NCI-H2107 treated with DMSO at 0.1 percent for 48 hours (cell line): ENCODE measurements around the gene GMEB1.
"Not testable (repeated sequence)": the region's sequence is repeated elsewhere in the genome, so short reads cannot be mapped to it uniquely, and the experiment has no call there.

ENCODE experiments used
- DNase-seq: peaks from one replicate; lab custom pipeline; 2025; ENCODE audit not compliant: unreplicated experiment; lab: John Stamatoyannopoulos, UW

The GMEB1 gene

DNA sequence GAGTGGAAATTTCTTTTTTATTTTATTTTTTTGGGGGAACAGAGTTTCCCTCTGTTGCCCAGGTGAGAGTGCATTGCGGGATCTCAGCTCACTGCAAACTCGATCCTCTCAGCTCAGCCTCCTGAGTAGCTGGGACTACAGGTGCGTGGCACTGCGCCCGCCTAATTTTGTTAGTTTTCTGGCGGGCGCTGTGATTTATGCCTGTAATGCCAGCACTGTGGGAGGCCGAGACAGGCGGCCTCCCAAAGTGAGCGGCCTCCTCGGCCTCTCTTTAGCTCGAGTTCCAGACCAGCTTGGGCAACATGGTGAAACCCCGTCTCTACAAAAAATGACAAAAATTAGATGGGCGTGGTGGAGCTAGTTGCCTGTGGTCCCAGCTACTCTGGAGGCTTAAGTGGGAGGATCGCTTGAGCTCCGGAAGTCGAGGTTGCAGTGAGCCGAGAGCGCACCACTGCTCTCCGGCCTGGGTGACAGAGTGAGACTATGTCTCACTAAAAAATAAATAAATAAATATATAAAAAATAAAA is 2.7 kb downstream of the GMEB1 start:
- DNase-seq = no peak

- DNase-seq = not testable (repeated sequence)
Measured at GRCh38 chr1:28672971-28673370, 4.4 kb downstream of the GMEB1 start.

- no peak for DNase-seq
Measured at GRCh38 chr1:28675924-28676257, 7.3 kb downstream of the GMEB1 start.

- DNase-seq = no peak
Measured at GRCh38 chr1:28680151-28680550, 11.6 kb downstream of the GMEB1 start.

DNA sequence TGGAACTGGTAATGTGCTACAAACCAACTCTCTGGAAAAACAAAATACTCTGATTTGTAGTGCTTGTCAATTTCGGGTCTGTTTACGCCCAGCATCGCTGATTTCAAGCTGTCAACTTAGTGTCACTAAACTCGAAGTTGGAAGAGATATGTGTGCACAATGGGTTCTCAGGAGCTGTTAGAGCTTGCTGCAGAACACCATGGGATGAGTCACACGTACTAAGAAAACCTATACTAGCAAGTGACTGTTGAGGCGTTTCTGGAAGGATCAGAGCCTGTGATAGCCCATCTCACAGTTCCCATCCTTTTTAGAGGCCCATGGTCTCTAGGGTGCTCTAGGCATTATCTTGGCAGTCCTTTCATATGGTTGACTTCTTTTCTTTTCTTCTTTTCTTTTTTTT is 14.3 kb downstream of the GMEB1 start:
- no peak for DNase-seq

GRCh38 chr1:28684937-28685336 is 16.4 kb downstream of the GMEB1 start:
- no peak for DNase-seq

- DNase-seq = not testable (repeated sequence)
Measured at GRCh38 chr1:28691627-28692026, 23.0 kb downstream of the GMEB1 start.

DNA sequence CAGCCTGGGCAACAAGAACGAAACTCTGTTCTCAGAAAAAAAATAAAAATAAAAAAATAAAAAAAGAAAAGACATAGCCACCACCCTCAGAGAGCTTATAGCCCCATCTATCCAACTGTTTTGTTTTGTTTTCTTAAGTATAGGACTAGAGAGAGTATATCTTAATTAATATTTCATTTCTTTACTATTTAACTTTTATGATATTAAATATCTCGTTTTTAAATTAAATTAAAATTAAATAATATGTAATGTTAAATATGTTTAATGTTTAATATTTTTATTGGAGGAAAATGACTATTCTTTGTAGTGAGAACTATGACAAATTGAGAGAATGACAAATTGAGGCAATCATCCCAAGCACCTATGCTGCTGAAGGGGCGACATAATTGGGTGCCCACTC is 35.0 kb downstream of the GMEB1 start:
- no peak for DNase-seq

DNA sequence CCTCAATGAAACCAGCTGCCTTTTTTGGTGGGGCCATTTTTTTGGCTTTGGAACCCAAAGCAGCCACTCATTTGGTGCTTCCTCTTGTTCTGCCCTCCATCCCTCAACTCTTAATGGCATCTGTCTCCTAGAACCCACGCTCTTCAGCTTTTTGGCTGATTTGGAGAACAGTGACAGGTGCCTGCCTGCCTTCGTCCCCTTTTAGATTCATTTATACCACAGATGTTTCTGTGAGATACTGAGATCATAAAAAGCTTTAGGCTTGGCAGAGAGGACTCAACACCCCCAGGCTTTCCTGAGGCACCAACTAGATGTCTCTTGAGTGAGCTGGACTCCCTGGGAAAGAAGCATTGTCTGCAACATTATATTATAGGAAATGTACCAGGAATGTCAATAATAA is 47.8 kb downstream of the GMEB1 start:
- DNase-seq = no peak

DNA sequence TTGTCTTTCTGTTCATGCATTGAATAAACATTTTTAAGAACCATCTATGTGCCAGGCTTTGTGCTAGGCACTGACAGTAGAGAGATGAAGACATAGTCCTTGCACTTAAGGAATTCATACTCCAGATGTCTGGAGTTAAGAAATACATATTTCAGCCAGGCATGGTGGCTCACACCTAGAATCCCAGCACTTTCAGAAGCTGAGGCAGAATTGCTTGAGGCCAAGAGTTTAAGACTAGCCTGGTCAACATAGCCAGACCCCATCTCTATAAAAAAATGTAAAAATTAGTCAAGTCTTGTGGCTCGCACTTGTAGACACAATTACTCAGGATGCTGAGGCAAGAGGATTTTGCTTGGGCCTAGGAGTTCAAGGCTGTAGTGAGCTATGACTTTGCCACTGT is 49.6 kb downstream of the GMEB1 start:
- DNase-seq = no peak

DNA sequence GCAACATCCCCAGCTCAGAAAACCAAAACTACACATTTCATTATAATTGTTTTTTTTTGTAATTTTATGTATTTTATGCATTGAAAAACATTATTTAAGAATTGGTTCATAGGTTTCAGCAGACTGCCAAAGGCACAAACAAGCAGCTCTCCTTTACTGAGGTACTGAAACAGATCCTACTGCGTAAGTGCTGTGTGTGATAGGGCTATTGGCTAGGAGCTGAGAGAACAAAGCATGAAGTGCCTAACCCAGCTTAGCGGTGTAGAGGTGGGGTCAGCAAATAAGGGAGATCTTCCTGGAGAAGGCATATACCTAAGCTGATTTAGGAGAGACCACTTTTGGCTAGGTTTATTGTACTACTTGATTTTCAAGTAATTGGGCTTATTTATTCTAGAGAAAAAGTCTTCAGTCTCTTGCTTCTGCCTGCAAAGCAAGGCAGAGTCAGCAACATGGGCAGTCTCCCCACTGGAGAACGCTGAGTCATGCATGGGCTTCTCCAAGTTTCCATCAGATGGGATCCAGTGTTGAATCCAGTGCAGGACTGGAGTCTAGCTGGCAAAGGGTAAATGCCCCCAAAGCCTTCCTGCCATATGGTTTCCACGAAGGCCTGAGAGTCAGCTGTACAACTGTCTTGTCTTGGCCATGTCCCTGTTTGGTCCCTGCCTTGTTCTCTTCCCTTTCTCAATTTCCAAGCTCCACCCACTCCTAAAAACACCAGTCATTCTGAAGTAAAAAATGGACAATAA is 50.2 kb downstream of the GMEB1 start:
- DNase-seq = no peak

DNA sequence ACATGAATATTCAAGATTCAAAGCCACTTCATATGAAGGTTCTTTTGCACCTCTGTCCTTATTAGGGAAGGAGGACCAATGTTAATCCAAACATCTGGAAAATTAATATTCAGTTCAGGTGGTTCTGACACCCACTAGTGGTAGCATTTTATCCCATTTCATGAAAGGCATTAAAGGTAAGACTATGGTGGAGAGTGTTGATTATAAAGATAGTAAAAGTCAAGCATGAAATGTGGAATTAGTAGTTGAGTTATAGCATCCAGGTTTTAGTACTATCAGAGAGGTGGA is 50.7 kb downstream of the GMEB1 start:
- DNase-seq = no peak

GRCh38 chr1:28720376-28720775 is 51.8 kb downstream of the GMEB1 start:
- no peak for DNase-seq

DNA sequence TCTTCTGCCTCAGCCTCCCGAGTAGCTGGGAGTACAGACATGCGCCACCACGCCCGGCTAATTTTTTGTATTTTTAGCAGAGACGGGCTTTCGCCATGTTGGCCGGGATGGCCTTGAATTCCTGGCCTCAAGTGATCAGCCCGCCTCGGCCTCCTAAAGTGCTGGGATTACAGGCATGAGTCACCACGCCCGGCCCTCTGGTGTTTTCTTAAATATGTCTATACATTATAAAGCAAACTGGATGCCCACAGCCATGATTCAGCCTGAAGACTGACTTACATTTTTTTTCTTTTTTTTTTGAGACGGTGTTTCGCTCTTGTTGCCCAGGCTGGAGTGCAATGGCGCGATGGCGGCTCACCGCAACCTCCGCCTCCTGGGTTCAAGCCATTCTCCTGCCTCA is 53.3 kb downstream of the GMEB1 start:
- not testable (repeated sequence) for DNase-seq

- not testable (repeated sequence) for DNase-seq
Measured at GRCh38 chr1:28725365-28725764, 56.8 kb downstream of the GMEB1 start.

DNA sequence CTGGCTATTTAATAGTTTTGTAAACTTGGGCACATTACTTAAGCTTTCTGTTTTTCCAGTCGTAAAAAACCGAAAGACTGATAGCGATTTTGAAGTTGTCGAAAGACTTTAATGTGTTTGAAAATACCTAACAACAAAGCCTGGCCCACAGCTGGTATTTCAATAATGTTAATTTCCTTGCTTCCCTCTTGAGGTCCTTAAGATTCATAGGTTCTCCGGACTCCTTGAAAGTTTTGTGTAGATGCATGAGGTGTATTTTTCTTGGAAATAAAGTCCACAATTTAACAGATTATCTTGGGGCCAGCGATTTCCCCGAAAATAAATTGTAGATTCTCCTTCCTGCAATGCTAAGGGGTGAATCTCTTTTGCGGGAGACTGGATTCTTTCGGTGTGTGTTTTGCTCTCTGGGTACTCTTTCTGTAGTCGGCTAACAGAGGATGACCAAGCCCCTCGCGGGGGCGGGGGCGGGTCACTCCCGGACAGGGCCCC is 67.4 kb downstream of the GMEB1 start:
- no peak for DNase-seq

DNA sequence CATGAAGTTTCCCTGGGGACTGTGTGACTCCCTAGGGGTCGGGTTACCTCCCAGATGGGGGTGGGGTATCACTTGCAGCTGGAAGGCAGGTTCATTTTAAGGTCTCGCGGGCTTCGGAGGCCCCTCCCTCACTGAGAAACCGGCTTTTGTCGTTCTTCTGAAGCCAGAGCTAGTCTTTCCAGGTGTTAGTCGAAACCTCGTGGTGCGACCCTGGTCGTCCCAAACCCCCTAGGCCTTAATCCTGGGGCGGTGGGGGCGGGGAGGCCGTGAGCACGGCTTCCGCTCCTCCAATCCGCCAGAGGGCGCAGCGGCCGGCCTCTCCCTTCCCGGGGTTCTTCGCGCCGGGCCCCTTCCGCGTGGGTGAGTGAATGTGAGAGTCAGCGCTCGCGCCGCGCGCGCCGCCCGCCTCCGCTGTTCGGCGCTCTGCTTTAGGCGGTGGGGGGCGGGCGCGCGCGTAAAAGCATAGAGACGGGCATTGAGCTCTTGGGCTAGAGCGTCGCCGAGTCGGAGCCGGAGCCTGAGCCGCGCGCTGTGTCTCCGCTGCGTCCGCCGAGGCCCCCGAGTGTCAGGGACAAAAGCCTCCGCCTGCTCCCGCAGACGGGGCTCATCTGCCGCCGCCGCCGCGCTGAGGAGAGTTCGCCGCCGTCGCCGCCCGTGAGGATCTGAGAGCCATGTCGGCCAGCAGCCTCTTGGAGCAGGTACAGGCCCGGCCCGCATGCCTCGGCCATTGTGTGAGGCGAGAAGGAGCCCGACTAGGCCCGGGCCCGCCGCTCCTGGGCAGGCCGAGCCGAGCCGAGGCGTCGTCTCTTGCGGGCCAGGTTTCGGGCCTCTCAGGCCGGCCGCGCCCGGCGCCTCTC is 68.1 kb downstream of the GMEB1 start, which contains the start of gene YTHDF2:
TSS of gene YTHDF2 (plus strand) at position 491 of the 857 bp plus-strand sequence. CDS start at position 672, 181 bp downstream.
- peak; percentile 92 for DNase-seq

GRCh38 chr1:28737307-28738132 is 68.9 kb downstream of the GMEB1 start:
- peak; percentile 73 for DNase-seq

DNA sequence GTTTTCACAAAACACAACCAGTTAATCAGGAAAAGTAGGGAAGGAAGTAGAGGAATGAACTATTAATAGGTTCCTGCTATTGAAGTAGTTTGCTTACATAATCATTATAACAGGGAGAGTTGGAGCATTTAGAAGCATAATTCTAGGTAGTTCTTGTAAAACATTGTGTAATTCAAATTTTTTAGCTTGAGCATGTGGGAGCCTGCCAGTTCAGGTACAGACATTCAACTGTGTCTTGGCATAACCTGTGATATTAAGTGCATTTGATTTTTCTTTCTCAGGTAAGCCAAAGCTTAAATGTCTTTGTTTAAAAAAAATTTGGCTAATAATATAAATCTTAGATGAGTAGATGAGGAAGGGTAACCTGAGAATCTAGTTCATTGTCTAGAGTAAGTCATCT is 71.5 kb downstream of the GMEB1 start:
- DNase-seq = no peak

GRCh38 chr1:28744184-28744583 is 75.6 kb downstream of the GMEB1 start:
- DNase-seq = no peak

DNA sequence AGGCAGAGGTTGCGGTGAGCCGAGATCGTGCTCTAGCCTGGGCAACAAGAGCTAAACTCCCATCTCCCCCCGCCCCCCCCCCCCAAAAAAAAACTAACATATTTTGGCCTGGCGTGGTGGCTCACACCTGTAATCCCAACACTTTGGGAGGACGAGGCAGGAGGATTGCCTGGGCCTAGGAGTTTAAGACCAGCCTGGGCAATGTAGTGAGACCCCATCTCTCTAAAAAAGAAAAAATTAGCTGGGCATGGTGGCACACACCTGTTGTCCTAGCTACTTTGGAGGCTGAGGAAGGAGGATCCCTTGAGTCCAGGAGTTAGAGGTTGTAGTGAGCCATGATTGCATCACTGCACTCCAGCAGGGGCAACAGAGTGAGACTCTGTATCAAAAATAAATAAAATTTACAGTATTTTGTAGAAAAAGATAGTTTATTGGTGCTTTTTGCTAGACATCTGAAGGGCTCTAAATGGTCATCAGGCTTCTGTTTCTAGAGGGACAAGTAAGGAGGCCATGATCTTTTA is 77.1 kb downstream of the GMEB1 start:
- no peak for DNase-seq
